ENCODE results near the gene PXDN.

PXDN gene

GRCh38 chr2:1588978-1589621 lies 155.2 kb downstream of the PXDN start:
- FAIRE-seq (peak; percentile 16), DNase-seq (ENCODE audit: insufficient read length, low spot score) (no peak)

DNA sequence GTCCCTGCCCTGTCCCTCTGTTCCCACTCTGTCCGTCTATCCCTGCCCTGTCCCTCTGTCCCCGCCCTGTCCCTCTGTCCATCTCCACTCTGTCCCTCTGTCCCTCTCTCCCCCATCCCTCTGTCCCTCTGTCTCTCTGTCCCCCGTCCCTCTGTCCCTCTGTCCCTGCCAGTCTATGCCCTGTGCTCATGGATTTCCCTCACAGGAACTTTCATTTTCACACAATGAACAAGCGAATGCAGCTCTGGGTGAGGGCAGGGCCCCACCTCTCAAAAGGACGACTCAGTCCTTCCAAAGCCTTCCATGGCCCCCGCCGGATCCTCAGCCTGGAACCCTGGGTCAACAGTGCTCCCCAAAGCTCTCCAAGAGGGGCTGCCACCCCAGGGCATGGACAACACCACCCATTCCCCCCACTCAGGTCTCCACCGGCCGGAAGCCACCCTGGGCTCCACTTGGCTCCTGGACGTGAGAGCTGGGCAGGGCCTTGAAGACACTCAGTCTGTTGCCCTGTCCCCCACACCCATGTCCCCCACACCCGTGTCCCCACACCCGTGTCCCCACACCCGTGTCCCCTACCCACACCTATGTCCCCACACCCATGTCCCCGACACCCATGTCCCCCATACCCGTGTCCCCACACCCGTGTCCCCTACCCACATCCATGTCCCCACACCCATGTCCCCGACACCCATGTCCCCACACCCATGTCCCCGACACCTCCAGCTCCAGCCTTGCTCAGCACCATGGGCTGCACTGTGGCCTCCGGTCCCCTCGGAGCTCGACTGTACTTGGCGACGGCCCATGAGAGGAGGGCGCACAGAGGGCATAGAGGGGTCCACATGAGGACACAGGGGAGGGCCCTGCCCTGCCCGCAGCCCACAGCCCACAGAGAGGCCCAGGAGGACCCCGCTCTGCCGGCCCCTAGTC lies 156.0 kb downstream of the PXDN start:
- DNase-seq (ENCODE audit: insufficient read length, low spot score) = no peak
- no peak for FAIRE-seq

DNA sequence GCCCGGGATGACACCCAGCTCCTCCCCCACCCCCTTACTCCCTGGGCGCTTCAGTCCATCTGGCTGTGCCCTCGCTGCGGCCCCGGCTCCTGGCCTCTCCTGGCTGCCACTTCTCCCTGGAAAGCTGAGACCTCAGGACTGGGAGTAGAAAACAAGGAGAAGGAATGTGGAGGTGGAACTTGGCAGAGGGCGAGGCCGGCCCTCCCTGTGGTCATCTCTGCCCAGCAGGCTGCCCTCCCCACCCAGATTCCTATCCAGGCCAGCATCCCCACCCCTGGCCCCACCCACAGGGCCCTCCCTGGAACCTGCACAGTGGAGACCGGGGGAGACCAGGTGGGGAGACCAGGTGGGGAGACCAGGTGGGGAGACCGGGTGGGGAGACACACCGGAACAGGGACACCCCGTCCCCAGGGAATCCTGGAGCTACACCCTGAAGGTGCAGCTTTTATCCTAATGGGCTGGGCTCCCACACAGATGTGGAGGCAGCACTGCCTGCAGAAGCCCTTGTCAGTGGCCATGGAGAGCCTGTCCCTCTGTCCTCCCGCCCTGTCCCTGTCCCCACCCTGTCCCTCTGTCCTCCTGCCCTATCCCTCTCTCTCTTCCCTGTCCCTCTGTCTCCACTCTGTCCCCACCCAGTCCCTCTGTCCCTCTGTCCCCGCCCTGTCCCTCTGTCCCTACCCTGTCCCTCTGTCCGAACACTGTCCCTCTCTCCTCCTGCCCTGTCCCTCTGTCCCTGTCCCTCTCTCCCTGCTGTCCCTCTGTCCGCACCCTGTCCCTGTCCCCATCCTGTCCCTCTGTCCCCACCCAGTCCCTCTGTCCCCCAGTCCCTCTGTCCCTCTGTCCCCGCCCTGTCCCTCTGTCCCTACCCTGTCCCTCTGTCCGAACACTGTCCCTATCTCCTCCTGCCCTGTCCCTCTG lies 157.1 kb downstream of the PXDN start:
- FAIRE-seq = peak; percentile 96
- DNase-seq (ENCODE audit: insufficient read length, low spot score) = no peak

DNA sequence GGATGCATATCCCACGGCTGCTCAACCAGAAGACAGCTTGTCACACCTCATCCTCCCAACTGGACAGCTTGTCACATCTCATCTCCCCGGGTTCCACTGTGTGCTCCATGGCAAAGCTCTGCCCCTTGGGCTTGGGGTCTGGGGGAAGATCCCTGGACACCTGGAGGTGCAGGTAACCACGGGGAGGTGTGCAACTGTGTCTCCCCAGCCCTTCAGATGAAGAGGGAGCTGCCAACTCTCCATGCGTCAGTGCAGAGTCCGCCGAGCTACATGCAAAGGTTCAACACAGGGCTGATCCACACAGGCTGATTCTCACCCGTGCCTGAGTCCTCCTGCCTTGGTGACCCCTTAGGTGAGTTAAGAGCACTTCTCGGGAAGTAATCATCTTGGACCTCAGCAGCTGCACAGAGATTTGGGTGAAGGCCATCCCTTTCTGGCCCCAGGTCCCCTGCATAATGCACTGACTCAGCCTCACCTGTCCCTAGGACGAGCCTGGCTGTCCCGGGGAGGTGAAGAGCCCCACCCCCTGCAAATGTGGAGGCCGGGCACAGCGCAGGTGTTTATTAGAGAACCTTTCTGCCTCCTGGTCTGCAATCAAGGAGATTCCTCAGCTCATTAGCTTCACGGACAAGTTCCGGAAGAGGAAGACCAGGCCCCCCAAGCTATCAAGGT lies 157.9 kb downstream of the PXDN start:
- FAIRE-seq (no peak), DNase-seq (ENCODE audit: insufficient read length, low spot score) (no peak)

GRCh38 chr2:1585635-1586034 lies 158.7 kb downstream of the PXDN start:
- DNase-seq (ENCODE audit: insufficient read length, low spot score) = no peak
- FAIRE-seq = no peak

GRCh38 chr2:1584691-1585485 lies 159.4 kb downstream of the PXDN start:
- FAIRE-seq (no peak), DNase-seq (ENCODE audit: insufficient read length, low spot score) (no peak)

- FAIRE-seq = no peak
- DNase-seq (ENCODE audit: insufficient read length, low spot score) = no peak
Observed at GRCh38 chr2:1584051-1584531, 160.2 kb downstream of the PXDN start.

DNA sequence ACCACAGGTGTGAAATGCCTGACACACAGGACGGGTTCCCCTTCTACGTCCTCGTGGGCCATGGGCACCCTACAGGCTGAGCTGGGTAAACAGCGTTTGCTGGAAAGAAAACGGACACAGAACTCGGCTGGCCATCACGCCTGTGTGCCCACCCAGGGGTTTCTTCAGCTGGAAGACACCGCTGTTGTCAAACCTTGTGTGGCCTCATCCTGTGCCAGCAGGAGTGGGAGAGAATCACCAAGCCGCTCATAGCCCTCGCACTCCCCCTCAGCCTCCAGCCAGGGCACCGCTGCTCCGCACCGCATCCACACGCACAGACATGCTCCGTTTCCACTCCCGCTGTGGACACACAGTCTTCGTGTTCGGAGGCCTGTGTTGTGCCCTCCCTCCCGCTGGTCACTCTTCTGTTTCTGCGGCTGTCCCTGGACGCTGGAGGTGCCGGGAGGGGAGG lies 161.4 kb downstream of the PXDN start:
- no peak for FAIRE-seq
- DNase-seq (ENCODE audit: insufficient read length, low spot score) = no peak

DNA sequence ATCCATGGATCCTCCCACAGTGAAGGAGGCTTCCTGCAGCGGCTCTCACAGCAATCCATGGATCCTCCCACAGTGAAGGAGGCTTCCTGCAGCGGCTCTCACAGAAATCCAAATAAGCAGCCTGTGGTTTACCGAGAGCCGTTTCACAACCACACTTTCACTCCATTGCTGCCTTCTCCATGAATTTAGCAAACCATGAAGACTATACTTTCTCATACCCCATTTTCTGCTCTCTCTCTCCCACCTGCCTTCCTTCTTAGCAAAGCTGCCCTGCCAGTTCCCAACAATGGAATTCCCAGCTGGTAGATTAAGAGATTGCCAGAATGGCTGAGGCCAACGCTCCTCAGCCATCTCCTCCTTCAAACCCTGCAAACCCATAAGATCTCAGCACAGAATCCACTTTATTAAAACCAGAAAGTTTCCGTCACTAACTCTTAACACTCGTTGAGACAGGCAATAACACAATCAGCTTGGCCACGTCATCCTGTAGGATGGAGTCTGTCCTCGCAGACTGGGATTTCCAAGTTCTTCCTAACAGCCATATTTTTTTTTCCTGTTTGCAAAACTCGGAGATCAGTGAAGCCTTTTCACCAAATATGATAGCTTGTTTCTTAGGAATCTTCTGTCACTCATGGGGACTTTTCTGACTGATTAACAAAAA lies 162.2 kb downstream of the PXDN start:
- DNase-seq (ENCODE audit: insufficient read length, low spot score) (no peak), FAIRE-seq (peak; percentile 31)
